Measurements from ENCODE around the gene TAF6. TPM values are rescaled to one million over a fixed set of nuclear protein-coding genes. Genes with fewer than 3 reads are reported as not detected.

Gene TAF6
- total and polyA plus RNA-seq, 9 donors, result 35.9 to 66.1 (median 57.1) TPM

- DNase-seq, result no peak
- intact Hi-C loops (cut with DNase I), result no loop called here
- Histone ChIP-seq H3K4me3 (no peak overlapping the region), H3K36me3 (no peaks in the 10 kb centered on the region), H3K4me1 (ENCODE audit: insufficient read depth) (peaks cover 3% of the 10 kb centered on the region), H3K27me3 (no peaks in the 10 kb centered on the region), H3K27ac (peak overlapping the region; percentile 89 to 95), H3K9me3 (no peaks in the 10 kb centered on the region)
- WGBS, 3 donors, result 46 to 67% (median 63%) methylated on average over 1 of the region's 1 CpG
- TF ChIP-seq EP300 (IDR thresholded peaks at IDR 0.05), result no peak
- TF ChIP-seq POLR2A (IDR thresholded peaks at IDR 0.05), result no peak
- TF ChIP-seq CTCF (IDR thresholded peaks at IDR 0.05), result no peak
Measured at GRCh38 chr7:100128637-100128963, 9.4 kb upstream of the TAF6 start.

DNA sequence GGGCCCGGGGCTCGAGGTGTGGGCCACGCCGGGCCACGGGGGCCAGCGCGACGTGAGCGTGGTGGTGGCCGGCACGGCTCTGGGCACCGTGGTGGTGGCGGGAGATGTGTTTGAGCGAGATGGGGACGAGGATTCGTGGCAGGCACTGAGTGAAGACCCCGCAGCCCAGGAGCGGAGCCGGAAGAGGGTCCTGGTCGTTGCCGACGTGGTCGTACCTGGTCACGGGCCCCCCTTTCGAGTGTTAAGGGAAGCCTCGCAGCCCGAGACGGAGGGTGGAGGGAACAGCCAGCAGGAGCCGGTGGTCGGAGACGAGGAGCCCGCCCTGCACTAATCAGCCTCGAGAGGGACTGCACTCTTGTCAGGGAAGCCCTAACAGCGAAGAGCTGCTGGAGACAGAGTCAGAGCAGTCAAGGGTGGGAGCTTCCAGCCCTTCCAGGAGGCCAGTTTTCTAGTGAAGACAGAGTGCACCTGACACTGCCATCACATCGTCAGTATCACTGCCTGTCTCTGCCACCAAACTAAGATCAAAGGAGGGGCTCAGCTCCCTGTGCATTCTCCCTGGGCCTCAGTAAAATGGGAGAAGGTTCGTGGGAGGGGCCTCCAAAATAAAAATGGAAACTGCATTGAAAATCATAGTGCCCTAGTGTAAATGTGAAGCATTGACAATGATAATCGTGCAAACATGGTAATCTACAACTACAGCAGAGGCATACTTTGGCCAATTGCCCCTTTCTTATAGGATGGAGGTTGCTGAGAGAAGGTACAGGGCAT, 8.9 kb upstream of the TAF6 start:
- WGBS, 3 donors, result 2 to 3% (median 2%) methylated on average over 27 to 37 of the region's 37 CpGs
- peak overlapping the region; percentile 89 to 95 for H3K27ac ChIP-seq
- peak overlapping the region; percentile 61 for H3K4me3 ChIP-seq
- TF ChIP-seq EP300 (IDR thresholded peaks at IDR 0.05) (no peak), CTCF (IDR thresholded peaks at IDR 0.05) (no peak), POLR2A (IDR thresholded peaks at IDR 0.05) (no peak)
- H3K27me3 ChIP-seq, result no peaks in the 10 kb centered on the region
- peaks cover 3% of the 10 kb centered on the region for H3K4me1 ChIP-seq (ENCODE audit: insufficient read depth)
- H3K9me3 ChIP-seq, result no peaks in the 10 kb centered on the region
- peak in 2 of 5 donors; percentile 54 to 57 for DNase-seq
- no peaks in the 10 kb centered on the region for H3K36me3 ChIP-seq
- intact Hi-C loops (cut with DNase I), result no loop called here

DNA sequence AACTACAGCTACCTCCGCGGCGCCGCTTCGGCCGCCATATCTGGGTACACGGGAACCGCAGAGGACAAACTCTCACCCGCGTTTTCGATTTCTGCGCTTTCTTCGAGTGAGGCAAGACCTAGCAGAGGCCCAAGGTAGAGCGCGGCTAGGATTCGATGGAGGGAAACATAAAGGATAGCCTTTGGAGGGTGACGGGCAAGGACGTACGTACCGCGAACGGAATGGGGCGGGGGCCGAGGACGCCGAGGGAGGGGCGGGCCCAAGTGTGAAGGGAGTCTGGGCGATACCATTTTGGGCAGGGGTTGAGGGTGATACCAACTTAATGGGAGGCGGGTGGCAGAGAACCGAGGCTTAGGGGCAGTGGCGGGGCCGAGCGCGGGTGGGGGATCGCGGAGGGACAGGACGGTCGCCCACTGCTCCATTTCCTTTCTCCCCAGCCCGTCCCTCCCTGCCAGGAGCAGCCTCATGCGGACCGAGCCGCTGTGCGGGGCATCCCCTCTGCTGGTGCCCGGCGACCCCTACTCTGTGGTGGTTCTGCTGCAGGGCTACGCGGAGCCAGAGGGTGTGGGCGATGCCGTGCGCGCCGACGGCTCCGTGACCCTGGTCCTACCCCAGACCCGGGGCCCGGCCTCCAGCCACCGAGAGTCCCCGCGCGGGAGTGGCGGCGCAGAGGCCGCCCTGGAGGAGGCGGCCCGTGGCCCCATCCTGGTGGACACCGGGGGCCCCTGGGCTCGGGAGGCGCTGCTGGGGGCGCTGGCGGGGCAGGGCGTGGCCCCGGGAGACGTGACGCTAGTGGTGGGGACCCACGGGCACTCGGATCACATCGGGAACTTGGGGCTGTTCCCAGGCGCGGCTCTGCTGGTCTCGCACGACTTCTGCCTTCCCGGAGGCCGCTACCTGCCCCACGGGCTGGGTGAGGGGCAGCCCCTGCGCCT, 8.0 kb upstream of the TAF6 start, which contains the start of gene MBLAC1:
TSS of gene MBLAC1 (plus strand) at position 37 of the 935 bp plus-strand sequence. CDS start at position 466, 429 bp downstream.
- peak within 1 kb of the TSS; percentile 61 for H3K4me3 ChIP-seq
- H3K9me3 ChIP-seq, result no peaks in the 10 kb centered on the region
- H3K27me3 ChIP-seq, result no peaks in the 10 kb centered on the region
- peak within 1 kb of the TSS; percentile 89 to 95 for H3K27ac ChIP-seq
- peak in 1 of 3 donors; percentile 19 for TF ChIP-seq CTCF (IDR thresholded peaks at IDR 0.05)
- TF ChIP-seq POLR2A (IDR thresholded peaks at IDR 0.05), result no peak
- peaks cover 3% of the 10 kb centered on the region for H3K4me1 ChIP-seq (ENCODE audit: insufficient read depth)
- H3K36me3 ChIP-seq, result no peaks in the 10 kb centered on the region
- peak; percentile 88 to 92 (median 90) for DNase-seq
- intact Hi-C loops (cut with DNase I), result no loop called here
- WGBS, 3 donors, result 0 to 1% (median 1%) methylated on average over 55 to 85 of the region's 85 CpGs

- 11 to 14% (median 13%) methylated on average over 29 of the region's 29 CpGs for WGBS, 3 donors
- peaks cover 3% of the 10 kb centered on the region for H3K4me1 ChIP-seq (ENCODE audit: insufficient read depth)
- intact Hi-C loops (cut with DNase I), result no loop called here
- H3K9me3 ChIP-seq, result no peaks in the 10 kb centered on the region
- TF ChIP-seq CTCF (IDR thresholded peaks at IDR 0.05) (peak in 1 of 3 donors; percentile 20), POLR2A (IDR thresholded peaks at IDR 0.05) (no peak), EP300 (IDR thresholded peaks at IDR 0.05) (no peak)
- H3K36me3 ChIP-seq, result no peaks in the 10 kb centered on the region
- DNase-seq, result no peak
- peak overlapping the region; percentile 61 for H3K4me3 ChIP-seq
- H3K27me3 ChIP-seq, result no peaks in the 10 kb centered on the region
- peak overlapping the region; percentile 89 to 95 for H3K27ac ChIP-seq
Measured at GRCh38 chr7:100126239-100126930, 7.2 kb upstream of the TAF6 start.
